ENCODE results near the gene PITPNM3.

Gene PITPNM3

DNA sequence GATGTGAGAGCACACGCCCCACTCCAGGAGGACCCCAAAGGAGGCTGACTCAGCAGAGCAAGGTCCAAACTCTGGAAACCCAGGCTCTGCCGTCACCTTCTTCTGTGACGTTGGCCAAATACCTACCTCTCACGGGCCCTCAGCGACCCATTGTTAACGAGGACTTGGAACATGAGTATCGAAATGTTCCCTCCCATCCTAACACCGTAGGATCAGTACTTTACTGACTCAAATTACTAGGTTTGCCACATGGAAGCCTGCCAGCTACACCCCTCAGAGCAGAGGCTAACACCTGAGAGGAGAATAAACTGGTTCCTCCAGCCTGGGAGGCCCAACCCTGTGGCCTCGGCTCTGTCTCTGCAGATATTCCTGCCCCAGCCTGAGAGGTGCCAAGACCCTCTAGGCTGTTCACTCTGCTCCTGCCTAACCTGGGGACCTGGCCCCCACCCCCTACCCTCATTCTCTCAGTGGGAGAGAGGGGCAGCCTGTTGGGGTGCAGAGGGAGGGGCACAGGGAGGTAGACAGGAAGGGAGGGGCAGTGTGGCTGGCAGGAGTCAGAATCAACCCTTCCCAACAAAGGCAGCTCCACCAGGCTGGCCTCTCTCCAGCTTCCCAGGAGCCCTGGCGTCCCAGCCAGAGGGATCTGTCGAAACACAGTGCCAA is 4.4 kb downstream of the PITPNM3 start:
- no peak for DNase-seq (ENCODE audit: low read depth)

DNA sequence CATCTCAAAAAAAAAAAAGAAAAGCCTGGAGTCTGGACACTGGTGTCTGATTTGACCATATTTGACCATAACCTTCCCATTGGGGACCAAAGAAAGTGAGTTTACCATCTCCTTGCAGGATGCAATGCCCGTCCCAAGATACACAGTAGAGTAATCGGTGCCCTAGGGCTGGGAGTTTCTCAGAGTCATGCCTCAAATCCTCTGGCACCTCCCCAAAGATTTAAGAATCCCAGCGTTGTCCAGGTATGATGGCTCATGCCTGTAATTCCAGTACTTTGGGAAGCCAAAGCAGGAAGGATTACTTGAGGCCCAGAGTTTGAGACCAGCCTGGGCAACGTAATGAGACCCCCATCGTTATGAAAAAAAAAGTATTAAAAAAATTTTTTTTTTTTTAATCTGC is 5.0 kb downstream of the PITPNM3 start:
- no peak for DNase-seq (ENCODE audit: low read depth)

DNA sequence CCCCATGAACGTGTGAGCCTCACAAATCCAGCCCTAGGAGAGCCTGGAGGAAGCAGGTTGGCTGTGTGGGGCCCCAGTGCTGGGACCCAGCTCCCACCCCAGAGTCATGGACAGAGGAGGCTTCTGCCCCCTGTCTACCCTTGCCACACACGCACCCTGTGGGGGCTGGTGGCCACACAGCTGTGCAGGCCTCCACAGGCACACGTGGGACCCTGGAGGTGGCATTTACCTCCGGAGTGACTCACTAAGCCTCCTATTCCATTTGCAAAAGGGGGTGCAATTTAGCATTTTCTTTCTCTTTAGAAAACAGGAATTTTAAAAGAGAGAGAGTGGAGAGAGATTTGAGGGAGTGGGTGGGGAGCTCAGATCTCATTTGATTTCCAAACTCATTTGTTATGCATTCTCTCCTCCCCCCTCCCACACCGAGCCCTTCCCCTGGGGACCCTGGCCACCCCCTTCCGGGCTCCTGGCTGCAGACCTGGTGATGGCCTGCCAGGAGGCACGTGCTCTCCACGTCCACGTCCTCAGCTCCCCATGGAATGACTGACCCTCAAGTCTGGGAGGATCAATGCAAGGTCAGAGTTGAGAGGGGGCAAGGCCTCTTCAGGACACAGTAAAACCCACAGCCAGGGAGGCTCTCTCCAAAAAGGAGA is 6.8 kb downstream of the PITPNM3 start:
- no peak for DNase-seq (ENCODE audit: low read depth)

DNA sequence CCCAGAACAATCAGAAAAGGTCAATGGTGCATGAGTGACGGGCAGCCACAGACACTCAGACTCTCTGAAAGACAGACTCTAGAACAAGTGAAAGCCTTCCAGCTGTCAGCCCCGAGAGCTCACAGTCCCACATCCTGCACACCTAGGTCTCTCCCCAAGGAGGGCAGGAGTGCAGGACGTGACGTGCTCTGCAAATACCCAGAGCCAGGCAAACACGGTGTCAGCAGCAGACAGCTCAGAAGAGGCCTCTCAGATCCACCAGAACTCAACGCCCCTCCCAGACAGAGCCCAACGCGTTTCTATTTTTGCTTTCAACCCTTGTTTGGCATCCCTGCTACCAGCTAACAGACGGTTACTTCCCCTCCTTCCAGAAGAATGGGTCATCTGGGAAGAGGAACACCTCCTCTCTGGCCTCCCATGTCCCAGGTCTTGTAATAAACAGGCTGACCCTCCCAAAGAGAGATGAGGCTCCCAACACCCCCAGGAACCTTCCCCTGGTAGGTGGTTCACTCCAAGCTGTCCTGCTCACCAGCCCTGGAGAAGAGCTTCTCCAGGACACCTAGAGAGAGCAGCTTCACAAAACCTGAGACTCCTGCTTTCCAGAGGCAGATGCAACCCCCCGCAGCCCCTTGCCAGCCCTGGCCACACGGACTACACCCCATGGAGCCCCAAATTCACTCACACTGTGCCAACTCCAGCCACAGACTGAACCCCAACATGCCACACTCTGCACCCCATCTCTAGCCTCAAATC is 7.6 kb downstream of the PITPNM3 start:
- DNase-seq (ENCODE audit: low read depth): no peak

DNA sequence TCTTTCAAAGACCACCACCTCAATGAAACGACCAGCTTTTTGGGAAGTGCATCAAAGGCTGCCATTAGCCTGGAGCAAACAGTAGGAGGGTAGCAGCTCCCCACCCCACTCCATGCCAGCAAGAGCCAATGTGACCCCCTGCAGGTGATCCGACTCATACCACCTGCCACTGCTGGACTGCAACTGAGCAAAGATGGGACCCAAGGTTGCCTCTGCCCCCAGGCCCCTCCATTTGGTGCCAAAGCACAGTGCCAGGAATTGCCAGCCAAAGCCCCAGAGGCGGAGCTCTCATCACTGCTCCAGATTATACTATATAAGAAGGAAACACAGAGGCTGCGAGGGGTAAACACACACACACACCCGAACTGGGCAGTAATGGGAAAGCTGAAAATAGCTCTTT is 8.3 kb downstream of the PITPNM3 start:
- DNase-seq (ENCODE audit: low read depth): no peak

DNA sequence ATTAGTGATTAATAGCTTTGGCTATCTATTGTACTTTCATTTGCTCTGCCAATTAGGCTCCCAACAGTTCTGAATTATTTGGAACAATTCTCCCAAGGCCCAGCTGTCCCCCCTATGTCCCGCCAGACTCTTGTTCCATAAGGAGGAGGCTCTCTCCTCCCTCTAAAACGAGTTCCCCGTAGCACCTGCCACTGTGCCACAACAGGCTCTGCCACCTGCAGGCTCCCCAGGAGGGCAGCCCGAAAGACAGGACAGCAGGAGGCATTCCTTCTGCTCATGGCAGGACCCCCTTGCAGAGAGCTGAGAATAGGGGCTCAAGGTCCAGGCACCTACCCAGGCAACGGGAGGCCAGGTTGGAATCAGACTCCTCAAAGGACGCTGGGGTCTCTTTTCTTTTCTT is 9.0 kb downstream of the PITPNM3 start:
- DNase-seq (ENCODE audit: low read depth): no peak

DNA sequence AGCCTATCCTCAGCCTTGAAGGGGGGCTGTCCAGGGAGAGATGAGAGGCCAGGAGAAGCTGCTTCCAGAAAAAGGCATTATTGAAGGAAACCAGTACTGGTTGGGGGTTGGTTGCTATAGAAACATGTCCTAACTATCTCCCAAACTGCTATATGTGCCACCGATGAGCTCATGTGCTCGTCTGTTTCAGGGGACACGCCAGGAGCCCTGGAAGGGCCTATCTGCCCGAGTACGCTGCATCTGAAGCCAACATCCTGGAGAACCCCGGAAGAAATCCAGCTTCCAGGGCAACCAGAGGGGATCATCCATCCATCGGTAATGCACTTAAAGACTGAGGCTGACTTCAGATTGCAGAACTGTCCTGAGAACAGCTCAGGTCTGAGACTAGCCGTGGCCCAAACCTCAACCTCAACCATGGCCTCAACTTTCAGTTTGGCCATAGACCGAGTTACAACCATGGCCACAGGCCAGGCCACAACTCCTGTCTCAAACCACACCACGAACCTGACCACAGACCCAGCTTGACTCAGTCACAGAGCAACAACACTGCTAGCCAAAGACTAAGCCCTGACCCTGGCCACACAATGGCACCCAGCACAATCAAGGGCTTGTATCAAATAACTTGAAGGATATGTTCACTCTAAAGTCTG is 10.2 kb downstream of the PITPNM3 start:
- no peak for DNase-seq (ENCODE audit: low read depth)

DNA sequence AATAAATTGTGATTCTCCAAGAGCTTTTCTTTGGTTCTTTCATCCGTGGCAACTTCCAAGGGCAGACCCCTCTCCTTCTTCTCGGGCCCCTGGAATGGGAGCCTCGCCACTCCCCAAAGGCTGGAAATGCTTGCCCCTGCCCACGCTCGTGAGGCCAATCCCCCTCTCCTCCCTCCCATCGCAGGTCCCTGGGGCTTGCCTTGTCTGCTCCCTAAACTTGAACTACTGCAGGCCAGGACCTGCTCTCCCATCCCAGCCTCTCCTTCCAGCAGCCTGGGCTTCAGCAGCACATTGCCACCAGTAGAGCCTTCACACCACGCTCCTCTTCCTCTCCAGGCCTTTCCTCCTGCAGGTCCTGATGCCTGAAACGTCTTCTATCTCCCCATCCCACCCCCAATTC is 11.1 kb downstream of the PITPNM3 start:
- DNase-seq (ENCODE audit: low read depth): no peak

DNA sequence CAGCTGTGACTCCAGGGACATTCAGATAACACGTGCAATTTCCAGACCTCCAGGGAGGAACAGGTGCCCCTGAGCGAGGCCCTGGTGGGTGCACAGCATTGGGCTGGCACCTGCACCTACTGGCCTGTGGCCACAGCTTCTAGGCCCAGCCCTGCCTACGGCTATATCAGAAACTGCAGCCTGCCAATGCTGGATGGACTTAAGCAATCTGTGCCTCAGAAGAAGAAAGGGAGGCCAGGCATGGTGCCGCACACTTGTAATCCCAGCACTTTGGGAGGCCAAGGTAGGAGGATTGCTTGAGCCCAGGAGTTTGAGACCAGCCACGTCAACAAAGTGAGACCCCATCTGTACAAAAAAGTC is 12.4 kb downstream of the PITPNM3 start:
- no peak for DNase-seq (ENCODE audit: low read depth)

DNA sequence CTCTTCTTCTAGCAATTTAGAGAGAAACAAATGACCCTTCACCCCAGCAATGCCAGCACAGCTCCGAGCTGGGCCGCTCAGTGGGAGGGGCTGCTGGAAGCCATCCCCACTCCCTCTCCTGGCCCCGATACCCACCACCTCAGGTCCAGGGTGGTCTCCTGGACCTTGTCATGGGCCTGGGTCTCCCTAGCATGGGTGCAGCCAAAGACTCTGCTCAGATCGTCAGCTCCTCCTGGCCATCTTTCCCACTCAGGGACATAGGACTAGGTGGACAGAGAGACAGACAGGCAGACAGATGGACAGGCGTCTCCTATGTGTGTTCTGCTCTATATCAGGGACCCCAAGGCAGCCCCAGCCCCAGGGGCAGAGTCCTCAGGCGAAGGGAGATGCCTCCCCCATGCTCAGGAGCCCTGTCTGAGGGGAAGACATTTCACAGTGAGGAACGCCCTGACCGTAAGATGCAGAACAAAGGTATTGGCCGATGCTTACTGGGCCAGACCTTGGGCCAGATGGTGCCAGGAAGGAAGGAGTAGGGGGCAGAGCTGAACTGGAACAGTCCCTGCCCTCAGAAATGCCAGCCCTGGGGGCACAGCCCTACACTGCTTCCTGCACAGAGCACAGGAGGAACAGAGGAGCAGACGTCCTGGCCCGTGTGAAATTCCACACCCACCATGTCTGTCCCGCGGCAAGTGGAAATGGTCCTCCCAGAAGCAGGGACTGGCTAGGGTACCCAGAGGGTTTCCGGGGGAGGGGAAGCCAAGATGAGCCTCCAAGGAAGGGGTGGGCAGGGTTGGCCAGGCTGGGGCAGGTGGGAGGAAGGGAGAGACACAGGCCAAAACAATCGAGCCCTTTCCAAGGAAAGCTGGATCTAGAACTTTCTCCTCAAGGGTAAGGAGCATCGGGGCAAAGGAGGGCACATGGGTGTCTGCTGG is 13.0 kb downstream of the PITPNM3 start:
- no peak for DNase-seq (ENCODE audit: low read depth)

DNA sequence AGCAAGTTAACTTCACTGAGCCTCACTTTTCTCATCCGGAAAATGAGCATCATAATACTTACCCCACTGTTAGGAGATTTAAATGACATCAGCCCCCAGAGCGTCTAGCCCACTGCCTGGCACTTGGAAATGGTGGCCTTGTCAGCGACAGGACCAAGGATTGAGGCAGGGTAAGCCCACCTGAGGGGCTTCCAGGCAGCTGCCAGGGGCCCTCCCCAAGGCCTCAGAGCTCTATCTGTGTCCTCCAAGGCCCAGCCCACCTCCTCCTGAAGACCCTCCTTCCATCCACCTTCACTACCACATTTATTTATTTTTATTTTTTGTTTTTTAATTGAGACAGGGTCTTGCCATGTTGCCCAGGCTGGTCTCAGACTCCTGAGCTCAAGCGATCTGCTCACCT is 13.8 kb downstream of the PITPNM3 start:
- DNase-seq (ENCODE audit: low read depth): no peak

DNA sequence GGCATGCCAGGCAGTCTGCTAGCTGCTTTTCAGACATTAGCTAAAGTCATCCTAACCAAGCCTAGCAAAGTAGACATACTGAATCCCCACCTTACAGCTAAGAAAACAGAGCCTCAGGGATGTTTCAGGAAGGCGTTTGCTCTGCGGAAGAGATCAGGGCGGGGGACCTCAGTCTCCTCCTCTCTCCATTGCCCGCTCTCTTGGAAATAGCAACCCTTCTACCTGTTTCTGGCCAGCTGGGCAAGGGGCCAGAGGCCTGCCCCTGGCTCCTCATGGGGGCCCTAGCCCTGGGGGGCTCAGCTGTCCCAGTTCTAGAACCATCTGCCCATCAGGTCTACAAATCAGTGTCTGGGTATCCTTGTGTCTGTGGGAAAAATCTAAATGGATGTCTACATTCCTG is 14.5 kb downstream of the PITPNM3 start:
- no peak for DNase-seq (ENCODE audit: low read depth)

DNA sequence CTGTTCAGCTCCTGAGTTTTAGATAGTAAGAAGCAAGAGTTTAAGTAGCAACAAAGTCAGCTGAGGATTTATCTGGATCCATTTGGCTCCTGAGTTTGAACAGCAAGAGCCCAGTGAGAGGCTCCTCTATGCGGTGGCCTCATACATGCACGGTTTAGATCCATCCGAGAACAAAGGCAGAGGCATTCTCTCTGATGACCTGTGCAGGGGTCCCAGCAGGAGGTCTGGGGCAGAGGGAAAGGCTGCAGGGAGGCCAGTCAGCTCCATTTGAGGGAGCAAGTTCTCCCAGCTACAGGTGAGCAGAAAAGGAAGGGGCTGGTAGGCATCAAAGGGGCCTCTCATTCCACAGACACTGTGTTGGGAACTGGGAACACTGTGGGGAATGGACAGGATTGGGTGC is 16.5 kb downstream of the PITPNM3 start:
- DNase-seq (ENCODE audit: low read depth): no peak

DNA sequence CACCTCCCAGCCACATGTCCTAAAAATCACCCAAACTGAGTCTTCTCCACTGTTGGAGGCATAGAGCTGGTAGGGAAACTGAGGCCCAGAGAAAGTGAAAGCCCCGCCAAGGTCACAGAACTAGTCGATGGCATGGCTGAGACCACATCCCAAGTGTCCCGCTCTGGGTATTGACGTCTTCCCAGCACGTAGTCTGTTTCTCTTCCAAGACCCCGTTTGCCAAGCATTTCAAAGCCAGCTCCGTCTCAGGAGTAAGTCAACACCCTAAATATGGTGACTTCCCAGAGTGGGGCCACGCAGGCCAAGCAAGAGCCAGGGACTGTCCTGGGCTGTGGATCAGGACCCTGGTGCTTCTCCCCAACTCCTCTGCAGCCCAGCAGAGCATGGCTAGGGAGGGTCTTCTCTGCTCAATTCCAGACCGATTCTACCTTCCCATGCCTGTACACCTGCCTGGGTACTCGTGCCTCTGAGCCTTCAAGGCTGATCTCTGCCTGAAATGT is 19.7 kb downstream of the PITPNM3 start:
- DNase-seq (ENCODE audit: low read depth): no peak

DNA sequence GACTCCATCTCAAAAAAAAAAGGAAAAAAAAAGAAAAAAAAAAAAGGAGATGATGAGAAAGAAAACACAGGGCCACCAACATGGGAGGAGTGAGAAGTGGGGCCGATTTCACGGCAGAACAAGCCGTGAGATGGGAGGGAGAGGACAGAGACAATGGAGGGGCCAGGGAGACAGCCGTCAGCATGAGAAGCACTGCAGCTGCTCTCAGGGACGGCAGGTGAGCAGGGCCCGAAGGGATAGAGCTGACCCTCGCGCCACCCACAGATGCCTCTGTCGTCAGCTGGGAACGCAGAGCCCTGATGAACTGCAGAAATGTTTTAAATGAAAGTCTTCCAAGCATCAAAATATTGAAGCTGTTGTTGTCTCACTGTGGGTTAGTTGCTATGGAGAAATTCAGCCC is 20.3 kb downstream of the PITPNM3 start:
- DNase-seq (ENCODE audit: low read depth): no peak

DNA sequence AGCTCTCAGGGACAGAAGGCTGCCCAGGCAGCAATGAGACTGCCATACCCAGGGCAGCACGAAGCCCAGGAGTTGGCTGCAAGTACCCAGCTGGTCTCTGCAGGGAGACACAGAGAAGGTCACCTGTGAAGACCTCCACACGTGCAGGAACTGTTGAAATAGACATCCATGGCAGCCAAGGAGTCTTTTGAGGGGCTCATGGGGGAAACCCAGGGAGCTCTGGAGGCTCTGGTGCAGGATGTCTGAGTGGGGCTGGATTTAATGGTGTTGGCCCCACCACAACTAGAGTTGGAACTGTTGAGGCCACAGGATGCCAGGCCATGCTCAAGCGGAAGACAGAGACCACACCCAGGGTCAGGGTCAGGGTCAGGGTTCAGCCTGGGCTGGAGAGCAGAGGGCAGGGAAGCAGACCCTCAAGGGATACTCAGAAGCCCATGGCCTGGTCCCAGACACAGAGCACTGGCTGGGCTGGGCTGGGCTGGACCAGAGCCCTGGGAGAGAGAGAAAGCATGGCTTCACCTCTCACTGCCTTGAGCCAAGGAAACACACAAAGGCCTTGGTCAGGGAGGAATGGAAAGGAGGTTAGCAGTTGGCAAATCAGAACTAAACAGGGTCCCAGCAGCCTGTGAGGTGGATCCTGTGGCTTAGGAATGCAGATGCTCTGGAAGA is 21.4 kb downstream of the PITPNM3 start:
- DNase-seq (ENCODE audit: low read depth): no peak

DNA sequence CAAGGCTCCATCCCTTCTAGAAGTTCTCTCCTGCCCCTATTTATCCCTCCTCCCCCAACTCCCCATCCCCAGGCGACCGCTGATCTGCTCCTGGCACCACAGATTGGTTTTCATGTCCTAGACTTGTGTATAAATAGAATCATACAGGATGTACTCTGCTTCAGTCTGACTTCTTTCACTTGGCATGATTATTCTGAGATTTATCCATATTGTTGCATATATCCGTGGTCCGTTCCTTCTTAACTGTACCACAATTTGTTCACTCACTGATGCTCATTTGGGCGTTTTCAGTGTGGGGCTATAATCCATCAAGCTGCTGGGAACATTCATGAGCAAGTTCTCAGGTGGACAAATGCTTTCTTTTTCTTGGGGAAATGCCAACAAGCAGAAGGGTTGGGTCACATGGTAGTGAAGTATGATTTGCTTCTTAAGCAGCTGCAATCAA is 23.9 kb downstream of the PITPNM3 start:
- no peak for DNase-seq (ENCODE audit: low read depth)

DNA sequence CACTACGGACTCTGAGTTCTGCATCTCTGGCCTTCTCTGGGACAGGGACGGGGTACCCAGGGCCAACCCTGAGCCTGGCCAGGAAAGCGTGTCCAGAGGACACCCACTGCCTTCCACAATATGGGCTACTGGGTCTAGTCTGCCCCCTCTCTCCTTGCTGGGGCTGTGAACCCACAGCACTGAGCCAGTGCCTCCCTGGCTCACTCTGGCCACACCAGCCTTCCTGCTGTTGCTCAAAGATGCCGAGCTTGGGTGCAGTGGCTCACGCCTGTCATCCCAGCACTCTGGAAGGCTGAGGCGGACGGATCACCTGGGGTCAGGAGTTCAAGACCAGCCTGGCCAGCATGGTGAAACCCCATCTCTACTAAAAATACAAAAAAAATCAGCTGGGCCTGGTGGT is 24.8 kb downstream of the PITPNM3 start:
- DNase-seq (ENCODE audit: low read depth): no peak

DNA sequence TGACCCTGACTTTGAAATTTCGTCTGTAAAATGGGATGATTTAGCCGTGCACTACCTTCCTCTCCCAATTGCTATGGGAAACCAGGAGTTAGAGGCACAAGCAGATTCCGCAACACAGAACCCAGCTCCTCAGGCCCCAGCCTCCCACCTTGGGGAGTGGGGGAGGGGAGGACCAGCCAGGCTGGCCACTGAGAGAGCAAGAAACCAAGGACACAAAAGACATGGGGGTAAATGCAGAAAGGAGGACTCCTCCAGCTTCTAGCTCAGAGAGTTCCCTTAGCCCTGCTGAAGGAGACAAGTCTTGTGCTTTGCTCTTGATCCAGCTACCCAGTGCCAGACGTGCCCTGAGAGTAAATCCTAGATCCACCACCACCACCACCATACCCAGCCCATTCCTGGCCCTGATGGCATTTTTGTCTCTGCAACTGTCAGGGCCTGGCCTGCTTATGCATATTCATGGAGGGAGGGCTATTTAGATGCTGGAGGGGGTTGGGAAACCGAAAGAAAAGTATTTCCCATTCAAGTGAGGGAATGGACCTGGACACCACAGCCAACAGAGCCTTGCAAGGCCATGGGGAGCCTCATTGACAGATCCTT is 25.9 kb downstream of the PITPNM3 start:
- no peak for DNase-seq (ENCODE audit: low read depth)

DNA sequence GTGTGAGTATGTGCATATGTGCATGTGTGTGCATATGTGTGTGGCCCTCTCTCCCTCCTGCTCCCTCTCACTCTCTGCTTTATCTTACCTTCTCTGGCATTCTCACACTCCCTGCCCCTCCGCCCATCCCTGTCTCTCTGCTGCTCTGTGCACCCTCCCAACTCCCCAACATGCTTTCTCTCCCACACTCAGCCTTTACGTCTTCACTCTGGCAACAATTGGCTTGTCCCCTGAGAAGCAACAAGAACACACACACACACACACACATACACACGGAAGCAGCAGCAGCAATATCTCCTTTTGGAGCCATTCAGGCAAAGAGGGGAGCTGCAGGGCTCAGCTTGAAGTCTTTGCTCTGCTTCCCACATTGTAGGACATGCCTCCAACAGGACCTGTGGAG is 27.8 kb downstream of the PITPNM3 start:
- DNase-seq (ENCODE audit: low read depth): no peak

All from activated T-helper 9 cell treated with anti-CD3 and anti-CD28 coated beads, Interleukin-2, amount 50 U/mL, for 16 hours (primary cell).